H9 (cell line): ENCODE measurements around the gene LINGO3. TPM values are rescaled to one million over a fixed set of nuclear protein-coding genes. Genes with fewer than 3 reads are reported as not detected.

Experiments
- DNase-seq: peaks from one replicate; pipeline ENCODE4 v3.0.0-alpha.2; 2017
- H2AFZ ChIP-seq: one replicate; pipeline ENCODE4 v1.6.1; 2013; ENCODE audit warnings: mild to moderate bottlenecking, low read length, control low read depth, moderate library complexity
- H2AK5ac ChIP-seq: 2 replicates; pipeline ENCODE4 v1.6.1; 2013; ENCODE audit warnings: low read length, control low read depth, mixed read lengths; ENCODE audit not compliant: insufficient read length
- H2BK120ac ChIP-seq: one replicate; pipeline ENCODE4 v1.6.1; 2013; ENCODE audit warnings: low read depth, mild to moderate bottlenecking, low read length, control low read depth, inconsistent platforms; ENCODE audit not compliant: poor library complexity, severe bottlenecking
- H2BK12ac ChIP-seq: 2 replicates; pipeline ENCODE4 v1.6.1; 2013; ENCODE audit warnings: low read length, control low read depth, mixed read lengths, low read depth; ENCODE audit not compliant: insufficient read length
- H2BK15ac ChIP-seq: 2 replicates; pipeline ENCODE4 v1.6.1; 2013; ENCODE audit warnings: low read depth, low read length, control low read depth
- H2BK20ac ChIP-seq: one replicate; pipeline ENCODE4 v1.6.1; 2013; ENCODE audit warnings: low read depth, mild to moderate bottlenecking, low read length, control low read depth, inconsistent platforms; ENCODE audit not compliant: poor library complexity, severe bottlenecking
- H2BK5ac ChIP-seq: 2 replicates; pipeline ENCODE4 v1.6.1; 2013; ENCODE audit warnings: low read length, control low read depth, mixed read lengths; ENCODE audit not compliant: insufficient read length
- H3K14ac ChIP-seq: 2 replicates; pipeline ENCODE4 v1.6.1; 2013; ENCODE audit warnings: low read length, control low read depth; ENCODE audit not compliant: insufficient read depth
- H3K18ac ChIP-seq: 2 replicates; pipeline ENCODE4 v1.6.1; 2013; ENCODE audit warnings: low read depth, mild to moderate bottlenecking, mixed read lengths, low read length, control low read depth; ENCODE audit not compliant: insufficient read length
- H3K23ac ChIP-seq: 2 replicates; pipeline ENCODE4 v1.6.1; 2013; ENCODE audit warnings: low read length, control low read depth, mixed read lengths, low read depth; ENCODE audit not compliant: insufficient read length
- H3K23me2 ChIP-seq: 2 replicates; pipeline ENCODE4 v1.6.1; 2013; ENCODE audit warnings: low read depth, mild to moderate bottlenecking, mixed read lengths, low read length, control low read depth; ENCODE audit not compliant: insufficient read length, poor library complexity, severe bottlenecking
- H3K27ac ChIP-seq: 2 replicates; pipeline ENCODE4 v1.5.1; 2013; ENCODE audit warnings: low read length, control low read depth, mixed read lengths, low read depth; ENCODE audit not compliant: insufficient read length
- H3K27me3 ChIP-seq: 2 replicates; pipeline ENCODE4 v1.6.1; 2013; ENCODE audit warnings: low read length, control low read depth, inconsistent platforms; ENCODE audit not compliant: insufficient read depth
- H3K4ac ChIP-seq: 2 replicates; pipeline ENCODE4 v1.6.1; 2013; ENCODE audit warnings: low read depth, mild to moderate bottlenecking, control low read depth, inconsistent platforms, low read length, moderate library complexity
- H3K4me1 ChIP-seq: 2 replicates; pipeline ENCODE4 v1.6.1; 2013; ENCODE audit warnings: low read length, control low read depth, inconsistent platforms; ENCODE audit not compliant: insufficient read depth
- H3K4me2 ChIP-seq: 2 replicates; pipeline ENCODE4 v1.6.1; 2013; ENCODE audit warnings: low read length, control low read depth, mixed read lengths; ENCODE audit not compliant: insufficient read length, insufficient read depth
- H3K56ac ChIP-seq: 2 replicates; pipeline ENCODE4 v1.6.1; 2013; ENCODE audit warnings: low read depth, mild to moderate bottlenecking, mixed read lengths, low read length, control low read depth; ENCODE audit not compliant: insufficient read length
- H3K79me1 ChIP-seq: 2 replicates; pipeline ENCODE4 v1.6.1; 2013; ENCODE audit warnings: low read depth, mild to moderate bottlenecking, moderate library complexity, low read length, control low read depth, inconsistent platforms; ENCODE audit not compliant: insufficient read depth, poor library complexity, severe bottlenecking
- H3K79me2 ChIP-seq: 2 replicates; pipeline ENCODE4 v1.6.1; 2013; ENCODE audit warnings: low read length, control low read depth, inconsistent platforms; ENCODE audit not compliant: insufficient read depth
- H3K9ac ChIP-seq: 2 replicates; pipeline ENCODE4 v1.6.1; 2013; ENCODE audit warnings: low read length, control low read depth, mixed read lengths; ENCODE audit not compliant: insufficient read length; ENCODE audit errors: extremely low read depth
- H3K9me3 ChIP-seq: one replicate; pipeline ENCODE4 v1.6.1; 2013; ENCODE audit warnings: low read depth, low read length, inconsistent platforms; ENCODE audit not compliant: control insufficient read depth
- H3T11ph ChIP-seq: one replicate; pipeline ENCODE4 v1.6.1; 2013; ENCODE audit warnings: mild to moderate bottlenecking, low read length, control low read depth, inconsistent platforms
- H4K20me1 ChIP-seq: one replicate; pipeline ENCODE4 v1.6.1; 2013; ENCODE audit not compliant: control insufficient read depth, insufficient read length, insufficient read depth
- H4K5ac ChIP-seq: 2 replicates; pipeline ENCODE4 v1.6.1; 2013; ENCODE audit warnings: low read depth, mild to moderate bottlenecking, mixed read lengths, low read length, control low read depth; ENCODE audit not compliant: insufficient read length
- H4K8ac ChIP-seq: replicated peaks from 2 replicates; pipeline ENCODE4 v1.6.1; 2013; ENCODE audit warnings: low read length, control low read depth, mixed read lengths, low read depth; ENCODE audit not compliant: insufficient read length
- H4K91ac ChIP-seq: 2 replicates; pipeline ENCODE4 v1.6.1; 2013; ENCODE audit warnings: low read depth, mild to moderate bottlenecking, moderate library complexity, mixed read lengths, low read length, control low read depth; ENCODE audit not compliant: insufficient read length
- H3K27ac Mint-ChIP-seq, 3 experiments: 2 replicates in 2 of 3; 3 replicates in 1 of 3; pipeline ENCODE4 v1.8.0; 2020 to 2021; ENCODE audit warnings: mixed read lengths in 3 of 3, mild to moderate bottlenecking in 1 of 3, moderate library complexity in 1 of 3
- H3K27me3 Mint-ChIP-seq: 2 replicates; pipeline ENCODE4 v1.8.0; 2021; ENCODE audit warnings: low read depth, mild to moderate bottlenecking, moderate library complexity, mixed read lengths
- H3K36me3 Mint-ChIP-seq, 3 experiments: 2 replicates in 2 of 3; 3 replicates in 1 of 3; pipeline ENCODE4 v1.8.0; 2020 to 2021; ENCODE audit warnings: low read depth in 3 of 3, mixed read lengths in 3 of 3; ENCODE audit not compliant: insufficient read depth in 1 of 3
- H3K4me1 Mint-ChIP-seq, 2 experiments: 2 replicates each; pipeline ENCODE4 v1.8.0; 2020; ENCODE audit warnings: mixed read lengths in 2 of 2
- H3K4me3 Mint-ChIP-seq, 2 experiments: 2 replicates in 1 of 2; 3 replicates in 1 of 2; pipeline ENCODE4 v1.8.0; 2020 to 2021; ENCODE audit warnings: mild to moderate bottlenecking in 2 of 2, mixed read lengths in 2 of 2, moderate library complexity in 1 of 2
- H3K9me3 Mint-ChIP-seq, 2 experiments: 2 replicates in 1 of 2; 3 replicates in 1 of 2; pipeline ENCODE4 v1.8.0; 2020; ENCODE audit warnings: mild to moderate bottlenecking in 2 of 2, mixed read lengths in 2 of 2, moderate library complexity in 1 of 2
- CTCF ChIP-seq: fragments of 200-600 bp; sonication (generic); conservative IDR thresholded peaks from 3 replicates; pipeline ENCODE4 v1.8.0; 2021; ENCODE audit warnings: antibody characterized with exemption, mild to moderate bottlenecking
- WGBS: extraction: QIAGEN DNeasy Blood & Tissue Kit; methylation state at CpG from one replicate; pipeline ENCODE4 v1.1.7; 2013; ENCODE audit warnings: missing lambda C conversion rate, low lambda C conversion rate, mixed read lengths; ENCODE audit not compliant: insufficient read length; ENCODE audit errors: extremely low coverage; 5-methylcytosine and 5-hydroxymethylcytosine counted together
- total RNA-seq: library from RNA; stranded (reverse); gene quantifications from 2 replicates; pipeline ENCODE4 v1.2.1, GENCODE V29; 2021

LINGO3 gene
- total RNA-seq, 1 experiment from 2014 or later: 0.28 TPM

GRCh38 chr19:2345794-2346663 lies 38.1 kb upstream of the LINGO3 start:
- no peak overlapping the region for H4K91ac ChIP-seq
- Mint-ChIP-seq H3K4me1 (peaks cover 3 to 5% of the 10 kb centered on the region in 2 experiments), H3K36me3 (peaks cover 0 to 14% (median 11%) of the 10 kb centered on the region in 3 experiments; a peak in 4 of 7 replicates), H3K27ac (peak overlapping the region in 2 of 3 experiments; percentile 30 to 70; a peak in 4 of 7 replicates), H3K9me3 (no peaks in the 10 kb centered on the region), H3K4me3 (no peak overlapping the region), H3K27me3 (no peaks in the 10 kb centered on the region)
- no peak overlapping the region for H2BK20ac ChIP-seq
- no peak overlapping the region for H3K14ac ChIP-seq
- WGBS: no CpG with 5 or more reads among the region's 25 CpGs
- no peak overlapping the region for H3T11ph ChIP-seq
- no peak overlapping the region for H2BK5ac ChIP-seq
- no peaks in the 10 kb centered on the region for H3K79me1 ChIP-seq
- H3K4ac ChIP-seq: no peak overlapping the region
- H3K23ac ChIP-seq: no peak overlapping the region
- H3K18ac ChIP-seq: no peak overlapping the region
- no peak for TF ChIP-seq CTCF
- H3K9me3 ChIP-seq: no peaks in the 10 kb centered on the region
- no peak overlapping the region for H3K9ac ChIP-seq
- H3K4me1 ChIP-seq: no peaks in the 10 kb centered on the region
- H2BK15ac ChIP-seq: no peak overlapping the region
- H3K23me2 ChIP-seq: no peaks in the 10 kb centered on the region
- no peaks in the 10 kb centered on the region for H3K79me2 ChIP-seq
- H2BK12ac ChIP-seq: no peak overlapping the region
- no peak overlapping the region for H2BK120ac ChIP-seq
- no peak overlapping the region for H3K56ac ChIP-seq
- H4K8ac ChIP-seq: no peak overlapping the region
- H2AFZ ChIP-seq: no peak overlapping the region
- DNase-seq: peak; percentile 42
- H3K27ac ChIP-seq: no peak overlapping the region
- H3K27me3 ChIP-seq: no peaks in the 10 kb centered on the region
- no peak overlapping the region for H2AK5ac ChIP-seq
- no peaks in the 10 kb centered on the region for H4K20me1 ChIP-seq
- no peak overlapping the region for H3K4me2 ChIP-seq
- no peak overlapping the region for H4K5ac ChIP-seq
